HepG2 (cell line): ENCODE measurements around the gene CSNK1D. TPM values are rescaled to one million over a fixed set of nuclear protein-coding genes. Genes with fewer than 3 reads are reported as not detected.

Experiments used
- AKAP8 ChIP-seq: sonication (generic); formaldehyde crosslinking; IDR thresholded peaks from 2 replicates; pipeline ENCODE4 v1.5.1; 2020; ENCODE audit warnings: mild to moderate bottlenecking, missing genetic modification reagents
- ASH2L ChIP-seq: fragments of 300-600, 200-600 bp; sonication (generic); IDR thresholded peaks from 2 replicates; pipeline ENCODE4 v1.7.0; 2017; ENCODE audit warnings: low read depth, mild to moderate bottlenecking, moderate library complexity, mixed read lengths, low read length; ENCODE audit not compliant: insufficient read length
- BRF2 ChIP-seq: sonication (generic); formaldehyde crosslinking; IDR thresholded peaks from 2 replicates; pipeline ENCODE4 v1.8.1; 2022; ENCODE audit warnings: mild to moderate bottlenecking, missing genetic modification reagents
- DRAP1 ChIP-seq: IDR thresholded peaks from 2 replicates; pipeline ENCODE4 v1.6.1; 2016; ENCODE audit warnings: missing genetic modification reagents, missing compliant biosample characterization
- HNRNPK ChIP-seq: fragments of 200-400 bp; formaldehyde crosslinking; IDR thresholded peaks from 2 replicates; pipeline ENCODE4 v1.6.1; 2018; ENCODE audit warnings: low read length, low read depth, moderate library complexity, mild to moderate bottlenecking; ENCODE audit not compliant: poor library complexity, severe bottlenecking
- MTERF4 ChIP-seq: sonication (generic); formaldehyde crosslinking; IDR thresholded peaks from 2 replicates; pipeline ENCODE4 v1.8.0; 2023; ENCODE audit warnings: mild to moderate bottlenecking, missing genetic modification reagents
- NCOR1 ChIP-seq: fragments of 200-600 bp; sonication (generic); IDR thresholded peaks from 2 replicates; pipeline ENCODE4 v1.7.0; 2017; ENCODE audit warnings: antibody characterized with exemption, low read length, borderline replicate concordance
- SALL1 ChIP-seq: sonication (generic); formaldehyde crosslinking; IDR thresholded peaks from 2 replicates; pipeline ENCODE4 v1.8.0; 2022; ENCODE audit warnings: mild to moderate bottlenecking, missing genetic modification reagents
- ZFY ChIP-seq: sonication (generic); formaldehyde crosslinking; IDR thresholded peaks from 2 replicates; pipeline ENCODE4 v1.4.0; 2020; ENCODE audit warnings: missing genetic modification reagents
- ZNF142 ChIP-seq: sonication (generic); formaldehyde crosslinking; IDR thresholded peaks from 2 replicates; pipeline ENCODE4 v1.4.0; 2020; ENCODE audit warnings: missing genetic modification reagents
- ZNF317 ChIP-seq: sonication (generic); formaldehyde crosslinking; IDR thresholded peaks from 2 replicates; pipeline ENCODE4 v1.5.0; 2020; ENCODE audit warnings: mild to moderate bottlenecking, missing genetic modification reagents
- ZNF343 ChIP-seq: sonication (generic); formaldehyde crosslinking; IDR thresholded peaks from 2 replicates; pipeline ENCODE4 v1.4.0; 2020; ENCODE audit warnings: mild to moderate bottlenecking, missing genetic modification reagents
- ZNF569 ChIP-seq: sonication (generic); formaldehyde crosslinking; IDR thresholded peaks from 2 replicates; pipeline ENCODE4 v1.5.0; 2020; ENCODE audit warnings: mild to moderate bottlenecking, missing genetic modification reagents, moderate library complexity, borderline replicate concordance
- ZNF598 ChIP-seq: sonication (generic); formaldehyde crosslinking; IDR thresholded peaks from 2 replicates; pipeline ENCODE4 v1.5.1; 2020; ENCODE audit warnings: mild to moderate bottlenecking, missing genetic modification reagents, borderline replicate concordance
- ZNF670 ChIP-seq: sonication (generic); formaldehyde crosslinking; IDR thresholded peaks from 2 replicates; pipeline ENCODE4 v1.8.0; 2022; ENCODE audit warnings: mild to moderate bottlenecking, missing genetic modification reagents, borderline replicate concordance
- ZNF691 ChIP-seq: sonication (generic); formaldehyde crosslinking; IDR thresholded peaks from 2 replicates; pipeline ENCODE4 v1.4.0; 2020; ENCODE audit warnings: missing genetic modification reagents, low read depth, mild to moderate bottlenecking, borderline replicate concordance
- ZNF839 ChIP-seq: sonication (generic); formaldehyde crosslinking; IDR thresholded peaks from 2 replicates; pipeline ENCODE4 v1.4.0; 2020; ENCODE audit warnings: missing genetic modification reagents, mild to moderate bottlenecking, borderline replicate concordance
- polyA plus RNA-seq, 8 experiments: library from polyadenylated mRNA; depleted of rRNA in 3 of 8; stranded (reverse) in 7 of 8; unstranded in 1 of 8; fragments of >200 nt; fragmentation: Illumina TruSeq in 4 of 8; extraction: Trizol in 4 of 8; gene quantifications; 2 replicates each; pipeline versions ENCODE4 v1.2.1 to v1.2.3, GENCODE V29; 2011 to 2016; ENCODE audit warnings: low read depth in 4 of 8, missing spikeins in 1 of 8, mixed read lengths in 1 of 8; ENCODE audit not compliant: insufficient read depth in 1 of 8
- total RNA-seq, 5 experiments: library from RNA; depleted of rRNA; stranded (reverse); fragments of >200 nt; fragmentation: Illumina TruSeq; extraction: Trizol; gene quantifications; 2 replicates each; pipeline ENCODE4 v1.2.3, GENCODE V29; 2016; ENCODE audit warnings: low read depth in 1 of 5

Gene CSNK1D
- total and polyA plus RNA-seq, 2 of the 13 experiments (the other 11 are each of a cell fraction or from before 2014, with no cell fraction given), result 31.5 to 128 TPM

GRCh38 chr17:82309656-82310570 lies 36.4 kb upstream of the CSNK1D start (continued):
- TF ChIP-seq MTERF4 (CRISPR knock-in tag) (0 out of 2 replicates have a peak, but pooled peaks have one; percentile 47), NCOR1 (peak; percentile 57; the same call in 1 of the 2 replicates), ZNF598 (CRISPR knock-in tag) (no peak), SALL1 (CRISPR knock-in tag) (peak; percentile 76), ZNF839 (CRISPR knock-in tag) (no peak), ZNF343 (CRISPR knock-in tag) (no peak), ASH2L (peak; percentile 32), DRAP1 (CRISPR knock-in tag) (peak; percentile 47; the same call in 1 of the 2 replicates), ZNF142 (CRISPR knock-in tag) (no peak), ZNF691 (CRISPR knock-in tag) (no peak; the same call in 1 of the 2 replicates), ZNF317 (CRISPR knock-in tag) (peak; percentile 66; the same call in 1 of the 2 replicates), ZNF569 (no peak), ZFY (CRISPR knock-in tag) (0 out of 2 replicates have a peak, but pooled peaks have one; percentile 18), ZNF670 (CRISPR knock-in tag) (no peak; the same call in 1 of the 2 replicates), BRF2 (no peak), AKAP8 (peak; percentile 49; the same call in 1 of the 2 replicates), HNRNPK (no peak)
